ENCODE measurements around the gene FOXK1.
"Not testable (repeated sequence)": the region's sequence is repeated elsewhere in the genome, so short reads cannot be mapped to it uniquely, and the experiment has no call there.

Gene FOXK1

DNA sequence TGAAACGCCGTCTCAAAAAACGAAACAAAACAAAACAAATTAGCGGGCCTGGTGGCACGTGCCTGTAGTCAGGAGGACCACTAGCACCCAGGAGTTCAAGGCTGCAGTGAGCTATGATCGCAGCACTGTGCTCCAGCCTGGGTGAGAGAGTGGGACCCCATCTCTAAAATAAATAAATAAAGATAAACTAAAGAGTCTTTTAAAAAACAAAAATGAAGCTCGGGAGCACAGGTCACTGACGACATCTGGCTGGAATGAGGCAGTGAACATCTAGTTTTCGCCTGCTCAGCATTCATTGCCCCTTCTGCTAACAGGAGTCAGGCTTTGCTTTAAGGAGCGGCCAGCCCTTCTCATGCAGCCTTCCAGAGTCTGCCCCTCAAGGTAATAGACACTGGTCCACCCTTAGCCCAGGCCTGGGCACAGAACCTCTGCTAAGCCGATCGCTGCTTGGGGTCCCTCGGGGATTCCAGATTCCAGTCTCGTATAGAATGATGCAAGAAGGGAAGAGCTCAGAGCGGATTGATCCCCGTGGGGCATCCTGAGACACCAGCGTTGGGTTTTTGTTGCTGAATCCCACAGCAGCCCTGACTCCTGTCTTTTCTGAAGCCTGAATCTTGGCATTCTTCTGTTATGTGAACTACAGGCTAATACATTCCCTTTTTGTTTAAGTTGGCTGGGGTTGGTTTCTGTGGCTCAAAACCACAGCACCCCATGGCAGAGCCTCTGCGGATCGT lies 14.2 kb upstream of the FOXK1 start:
- no peak for DNase-seq

DNA sequence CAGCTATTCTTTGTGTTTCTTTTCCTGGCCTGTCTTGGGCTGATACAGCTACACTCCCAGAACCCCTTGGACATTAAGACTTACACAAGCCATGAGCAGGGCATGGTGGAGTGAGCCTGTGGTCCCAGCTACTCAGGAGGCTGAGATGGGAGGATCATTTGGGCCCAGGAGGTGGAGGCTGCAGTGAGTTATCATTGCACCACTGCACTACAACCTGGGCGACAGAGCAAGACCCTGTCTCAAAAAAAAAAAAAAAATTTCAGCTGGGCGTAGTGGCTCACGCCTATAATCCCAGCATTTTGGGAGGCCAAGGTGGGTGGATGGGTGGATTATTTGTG lies 13.6 kb upstream of the FOXK1 start:
- no peak for DNase-seq

DNA sequence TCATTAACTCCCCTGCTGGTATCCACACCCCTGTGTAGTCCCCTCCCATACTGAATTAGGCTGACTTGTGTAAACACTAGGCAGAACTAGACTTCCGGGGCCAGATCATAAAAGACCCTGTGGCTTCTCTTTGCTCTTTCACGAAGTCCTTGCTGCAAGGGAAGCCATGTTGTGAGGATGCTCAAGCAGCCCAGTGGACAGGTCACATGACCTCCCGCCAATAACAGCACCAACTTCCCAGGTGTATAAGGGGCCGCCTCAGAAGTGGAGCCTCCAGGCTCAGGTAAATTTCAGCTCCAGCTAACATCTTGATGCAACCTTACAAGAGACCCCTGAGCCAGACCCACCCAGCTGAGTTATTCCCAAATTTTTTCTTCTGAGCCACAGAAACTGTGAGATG lies 11.3 kb upstream of the FOXK1 start:
- no peak for DNase-seq

DNA sequence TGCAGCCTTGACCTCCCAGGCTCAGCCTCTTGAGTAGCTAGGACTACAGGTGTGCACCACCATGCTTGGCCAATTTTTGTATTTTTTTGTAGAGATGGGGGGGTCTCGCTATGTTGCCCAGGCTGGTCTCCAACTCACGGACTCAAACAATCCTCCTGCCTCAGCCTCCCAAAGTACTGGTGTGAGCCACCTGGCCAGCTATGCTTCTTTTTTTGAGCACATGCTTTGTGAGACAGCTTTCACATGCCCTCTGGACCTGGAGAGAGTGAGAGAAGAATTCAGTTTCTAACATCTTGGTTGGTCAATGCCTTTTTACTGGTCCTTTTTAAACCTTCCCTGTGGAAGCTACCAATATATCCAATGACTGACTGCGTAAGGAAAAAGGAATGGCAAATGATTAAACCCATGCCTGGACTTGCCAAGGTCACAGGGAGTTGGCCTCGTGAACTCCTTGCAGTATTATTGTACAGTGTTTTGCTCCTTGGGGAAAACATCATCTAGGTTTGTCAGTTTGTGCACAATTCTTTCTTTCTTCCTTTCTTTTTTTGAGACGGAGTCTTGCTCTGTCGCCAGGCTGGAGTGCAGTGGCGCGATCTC lies 6.2 kb upstream of the FOXK1 start:
- DNase-seq: no peak

DNA sequence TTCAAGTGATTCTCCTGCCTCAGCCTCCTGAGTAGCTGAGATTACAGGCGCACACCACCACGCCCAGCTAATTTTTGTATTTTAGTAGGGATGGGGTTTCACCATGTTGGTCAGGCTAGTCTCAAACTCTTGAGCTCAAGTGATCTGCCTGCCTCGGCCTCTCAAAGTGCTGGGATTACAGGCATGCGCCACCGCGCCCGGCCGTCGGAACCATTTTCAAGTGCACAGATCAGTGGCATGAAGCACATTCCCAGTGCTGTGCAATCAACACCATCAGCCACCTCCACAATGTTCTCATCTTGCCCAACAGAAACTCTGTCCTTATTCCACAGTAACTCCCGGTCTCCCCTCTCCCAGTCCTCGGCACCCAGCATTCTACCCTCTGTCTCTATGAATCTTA lies 4.6 kb upstream of the FOXK1 start:
- not testable (repeated sequence) for DNase-seq

DNA sequence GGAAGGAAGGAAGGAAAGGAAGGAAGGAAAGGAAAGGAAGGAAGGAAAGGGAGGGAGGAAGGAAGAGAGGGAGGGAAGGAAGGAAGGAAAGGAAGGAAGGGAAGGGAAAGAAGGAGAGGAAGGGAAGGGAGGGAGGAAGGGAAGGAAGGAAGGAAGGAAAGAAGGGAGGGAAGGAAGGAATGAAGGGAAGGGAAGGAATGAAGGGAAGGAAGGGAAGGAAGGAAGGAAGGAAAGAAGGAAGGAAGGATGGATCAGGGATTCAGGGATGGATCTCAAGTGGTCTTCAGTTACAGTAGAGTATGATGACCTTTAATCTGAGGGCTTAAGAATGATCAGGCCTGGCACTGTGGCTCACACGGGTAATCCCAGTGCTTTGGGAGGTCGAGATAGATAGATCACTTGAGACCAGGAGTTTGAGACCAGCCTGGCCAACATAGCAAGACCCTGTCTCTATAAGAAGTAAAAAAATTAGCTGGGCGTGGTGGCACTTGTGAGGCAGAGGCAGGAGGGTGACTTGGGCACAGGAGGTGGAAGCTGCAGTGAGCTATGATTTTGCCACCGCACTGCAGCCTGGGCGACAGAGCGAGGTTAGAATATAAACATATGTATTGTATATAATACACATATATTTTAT lies 760 bp upstream of the FOXK1 start:
- no peak for DNase-seq

DNA sequence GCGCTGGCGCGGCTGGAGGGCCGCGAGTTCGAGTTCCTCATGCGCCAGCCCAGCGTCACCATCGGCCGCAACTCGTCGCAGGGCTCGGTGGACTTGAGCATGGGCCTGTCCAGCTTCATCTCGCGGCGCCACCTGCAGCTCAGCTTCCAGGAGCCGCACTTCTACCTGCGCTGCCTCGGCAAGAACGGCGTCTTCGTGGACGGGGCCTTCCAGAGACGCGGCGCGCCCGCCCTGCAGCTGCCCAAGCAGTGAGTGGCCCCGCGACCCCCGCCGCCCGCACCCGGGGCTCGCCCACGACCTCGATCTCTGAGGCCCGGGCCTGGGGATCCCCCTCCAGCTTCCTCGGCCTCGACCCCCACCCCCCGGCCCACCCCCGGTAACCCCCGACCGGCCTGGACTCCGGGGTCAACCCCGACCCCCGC lies 537 bp downstream of the FOXK1 start:
- no peak for DNase-seq

DNA sequence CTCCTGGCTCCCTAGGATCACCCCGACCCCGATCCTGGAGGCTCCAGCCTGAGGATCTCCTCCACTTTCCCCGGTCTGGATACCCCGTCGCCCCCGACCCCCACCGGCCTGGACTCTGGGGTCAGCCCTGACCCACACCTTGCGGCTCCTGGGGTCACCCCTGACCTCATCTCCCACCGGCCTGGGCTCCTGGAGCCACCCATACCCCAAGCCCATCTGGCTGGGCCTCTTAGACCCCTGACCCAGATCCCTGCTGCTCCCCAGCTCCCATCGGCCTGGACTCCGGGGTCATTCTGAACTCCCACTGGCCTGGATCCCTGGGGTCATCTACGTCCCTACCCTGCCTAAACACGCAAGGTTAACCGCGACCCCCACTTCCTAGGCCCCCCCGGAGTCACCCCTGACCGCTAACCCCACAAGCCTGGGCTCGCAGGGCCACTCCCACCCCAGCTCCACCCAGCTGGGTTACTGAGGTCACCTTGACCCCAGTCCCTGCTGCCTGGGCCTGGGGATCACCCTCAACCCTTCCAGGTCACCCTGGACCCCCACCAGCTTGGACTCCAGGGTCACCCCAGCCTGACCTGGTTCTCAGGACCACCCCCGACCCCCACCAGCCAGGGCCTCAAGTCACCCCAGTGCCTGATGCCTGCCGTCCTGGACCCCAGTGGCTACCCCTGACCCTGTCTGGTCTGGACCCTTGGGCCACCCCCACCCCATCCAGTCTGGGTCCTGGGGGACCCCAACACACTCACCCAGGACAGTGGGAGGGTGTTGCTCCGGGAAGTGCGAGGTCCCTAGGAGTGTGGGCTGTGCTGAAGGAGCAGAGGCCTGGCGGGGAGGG lies 1.2 kb downstream of the FOXK1 start:
- no peak for DNase-seq

DNA sequence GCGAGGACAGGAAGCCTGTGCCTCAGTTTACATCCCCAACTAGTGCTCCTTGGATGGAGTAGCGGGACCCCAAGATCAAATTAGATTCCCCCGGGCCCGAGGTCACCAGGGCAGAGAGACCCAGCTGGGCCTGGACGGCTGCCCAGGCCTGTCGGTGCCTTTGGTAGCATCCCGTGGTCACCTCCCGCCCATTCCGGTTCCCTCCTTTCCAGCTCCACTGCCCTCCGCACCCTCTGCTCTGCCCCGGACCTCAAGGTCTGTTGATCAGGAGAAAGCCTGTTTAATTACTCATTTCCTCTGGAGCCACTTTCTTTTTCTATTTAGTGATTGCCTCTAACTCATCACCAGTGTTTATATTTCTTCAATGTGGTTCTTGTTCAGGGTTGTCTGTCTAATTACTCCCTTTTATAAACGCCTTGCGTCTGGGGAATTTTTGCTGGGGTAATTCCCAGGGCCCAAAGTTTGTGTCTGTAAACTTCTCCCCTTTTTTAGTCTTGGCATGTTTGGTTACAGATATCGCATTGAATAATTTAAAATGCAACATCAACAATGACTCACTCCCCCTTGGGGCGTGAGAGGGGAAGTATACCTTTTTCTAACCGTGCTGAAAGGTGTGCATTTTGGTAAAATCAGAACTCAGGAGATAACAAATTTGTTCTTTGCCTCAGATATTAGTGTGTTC lies 1.9 kb downstream of the FOXK1 start:
- DNase-seq: no peak

DNA sequence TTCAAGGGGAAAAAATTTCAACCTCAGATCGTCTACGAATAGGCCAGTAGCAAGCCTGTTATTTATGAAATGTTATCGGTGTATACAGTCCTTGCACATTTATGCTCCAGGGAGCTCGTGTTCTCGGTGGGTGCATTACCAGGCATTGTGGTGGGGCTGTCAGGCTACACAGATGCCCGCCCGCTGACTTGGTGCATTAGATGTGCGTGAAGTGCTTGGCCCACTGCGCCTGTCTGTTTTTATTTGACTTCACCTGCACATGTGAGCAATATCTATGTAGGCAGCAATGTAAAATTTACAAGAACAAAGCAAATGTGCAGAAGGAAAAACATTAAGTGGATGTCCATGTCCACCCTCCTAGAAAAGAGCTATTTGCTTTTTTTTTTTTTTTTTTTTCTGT lies 2.8 kb downstream of the FOXK1 start:
- no peak for DNase-seq

DNA sequence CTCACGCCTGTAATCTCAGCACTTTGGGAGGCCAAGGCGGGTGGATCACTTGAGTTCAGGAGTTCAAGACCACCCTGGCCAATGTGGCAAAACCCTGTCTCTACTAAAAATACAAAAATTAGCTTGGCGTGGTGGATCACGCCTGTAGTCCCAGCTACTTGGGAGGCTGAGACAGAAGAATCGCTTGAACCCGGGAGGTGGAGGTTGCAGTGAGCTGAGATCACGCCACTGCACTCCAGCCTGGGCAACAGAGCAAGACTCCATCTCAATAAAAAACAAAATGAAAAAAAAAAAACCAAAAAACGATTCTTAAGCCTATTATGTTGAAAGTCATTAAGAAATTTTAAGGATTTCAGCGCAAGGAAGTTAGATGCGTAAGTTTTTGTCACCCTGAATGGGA lies 3.6 kb downstream of the FOXK1 start:
- not testable (repeated sequence) for DNase-seq

DNA sequence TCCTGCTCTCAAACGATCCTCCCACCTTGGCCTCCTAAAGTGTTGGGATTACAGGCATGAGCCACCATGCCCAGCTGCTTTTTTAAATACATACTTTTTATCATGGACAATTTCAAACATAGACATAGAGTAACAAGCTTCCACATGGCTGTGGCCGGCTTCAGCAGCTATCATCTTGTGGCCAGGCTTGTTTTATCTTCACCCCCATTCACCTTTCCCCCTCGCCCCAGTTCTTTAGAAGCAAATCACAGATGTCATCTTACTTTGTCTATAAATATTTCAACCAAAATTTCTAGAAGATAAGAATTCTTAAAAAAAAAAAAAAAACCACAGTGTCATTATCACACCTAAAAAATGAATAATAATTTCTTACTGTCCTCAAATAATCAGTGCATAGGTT lies 5.9 kb downstream of the FOXK1 start:
- no peak for DNase-seq

DNA sequence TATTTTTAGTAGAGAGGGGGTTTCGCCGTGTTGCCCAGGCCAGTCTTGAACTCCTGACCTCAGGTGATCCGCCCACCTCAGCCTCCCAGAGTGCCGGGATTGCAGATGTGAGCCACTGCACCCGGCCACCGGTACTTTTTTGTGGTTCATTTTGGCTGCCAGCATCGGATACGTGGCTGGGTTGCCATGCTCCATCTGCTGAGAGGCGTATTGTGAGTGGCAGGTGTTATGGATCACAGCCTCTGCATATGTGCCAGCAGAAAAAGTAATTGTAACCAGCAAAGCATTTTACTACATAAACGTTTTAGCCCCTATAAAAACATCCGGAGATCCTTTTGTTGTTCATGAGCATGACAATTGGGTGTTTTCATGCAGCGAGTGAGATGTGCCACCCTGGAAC lies 7.1 kb downstream of the FOXK1 start:
- no peak for DNase-seq

DNA sequence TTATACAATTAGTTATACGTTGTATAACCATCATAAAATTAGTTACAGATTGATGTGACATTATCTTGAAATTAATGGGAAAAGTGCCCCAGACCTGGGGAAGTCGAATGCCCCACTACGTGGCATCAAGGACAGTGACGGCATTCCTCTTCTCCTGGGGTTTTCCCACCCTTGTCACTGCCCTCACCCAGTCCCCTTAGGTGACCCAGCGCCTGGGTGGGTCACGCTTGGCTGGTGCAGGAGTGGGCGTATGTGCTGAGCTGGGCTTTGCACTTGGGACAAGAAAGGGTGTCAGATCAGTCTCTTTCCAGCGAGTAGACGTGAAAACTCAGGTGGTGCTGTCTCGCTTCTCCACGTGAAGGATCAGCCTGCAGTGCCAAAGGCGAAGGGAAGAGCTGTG lies 7.6 kb downstream of the FOXK1 start:
- no peak for DNase-seq

DNA sequence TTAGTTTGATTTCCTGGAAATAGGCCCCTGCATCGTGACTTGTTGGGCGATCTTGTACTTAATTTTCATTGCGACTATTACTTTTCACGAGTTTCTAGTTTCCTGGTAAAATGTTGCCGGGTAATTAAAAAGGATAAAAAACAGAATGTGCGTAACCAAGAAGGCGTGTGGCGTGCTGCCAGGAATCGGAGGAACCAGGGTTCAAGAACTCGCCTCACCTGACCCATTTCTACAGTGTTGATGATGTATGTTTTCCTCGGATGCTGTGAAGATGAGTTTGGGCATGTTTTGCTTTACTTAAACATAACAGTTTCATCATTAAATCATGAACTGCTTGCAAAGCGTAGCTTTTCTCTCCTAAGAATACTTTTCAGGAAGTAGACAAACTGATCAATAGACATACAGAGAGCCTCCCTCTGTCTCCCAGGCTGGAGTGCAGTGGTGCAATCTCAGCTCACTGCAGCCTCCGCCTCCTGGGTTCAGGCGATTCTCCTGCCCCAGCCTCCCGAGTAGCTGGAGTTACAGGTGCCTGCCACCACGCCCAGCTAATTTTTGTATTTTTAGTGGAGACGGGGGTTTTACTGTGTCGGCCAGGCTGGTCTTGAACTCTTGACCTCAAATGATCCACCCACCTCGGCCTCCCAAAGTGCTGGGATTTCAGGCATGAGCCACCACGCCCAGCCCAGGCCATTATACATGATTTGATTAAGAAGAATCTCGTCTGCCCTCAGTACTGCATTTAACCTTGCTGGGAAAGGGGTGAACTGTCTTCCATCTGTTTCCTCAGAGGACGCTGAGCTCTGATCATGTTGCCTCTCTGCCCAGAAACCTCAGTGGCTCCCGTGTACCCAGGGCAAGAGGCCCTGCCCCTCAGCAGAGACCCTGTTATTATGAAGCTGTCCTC lies 9.1 kb downstream of the FOXK1 start:
- no peak for DNase-seq

DNA sequence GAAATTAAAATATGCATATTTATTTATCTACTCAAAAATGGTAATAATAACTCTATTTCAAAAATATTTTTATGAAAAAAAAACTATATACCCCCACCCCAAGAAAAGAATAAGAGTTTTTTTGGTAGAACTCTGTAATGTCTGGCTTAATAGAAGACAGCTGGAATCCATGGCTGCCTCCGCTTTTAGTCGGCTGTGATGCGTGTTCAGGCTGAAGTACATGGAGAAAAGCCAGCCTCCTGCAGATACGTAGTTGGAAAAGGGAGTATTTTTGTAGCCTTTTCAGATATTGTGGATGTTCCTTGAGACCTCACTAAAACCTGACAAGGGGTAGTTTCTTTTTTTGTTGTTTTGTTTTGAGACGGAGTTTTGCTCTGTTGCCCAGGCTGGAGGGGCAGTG lies 10.0 kb downstream of the FOXK1 start:
- no peak for DNase-seq

DNA sequence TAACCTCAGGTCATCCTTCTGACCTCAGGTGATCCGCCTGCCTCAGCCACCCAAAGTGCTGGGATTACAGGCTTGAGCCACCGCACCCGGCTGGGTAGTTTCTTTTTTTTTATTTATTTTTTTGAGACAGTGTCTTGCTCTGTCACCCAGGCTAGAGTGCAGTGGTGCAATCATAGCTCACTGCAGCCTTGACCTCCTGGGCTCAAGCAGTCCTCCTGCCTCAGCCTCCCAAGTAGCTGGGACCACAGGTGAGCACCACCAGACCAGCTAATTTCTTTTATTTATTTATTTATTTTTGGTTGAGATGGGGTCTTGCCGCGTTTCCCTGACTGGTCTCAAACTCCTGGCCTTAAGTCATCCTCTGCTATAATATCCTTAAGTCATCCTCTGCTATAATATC lies 10.5 kb downstream of the FOXK1 start:
- not testable (repeated sequence) for DNase-seq

DNA sequence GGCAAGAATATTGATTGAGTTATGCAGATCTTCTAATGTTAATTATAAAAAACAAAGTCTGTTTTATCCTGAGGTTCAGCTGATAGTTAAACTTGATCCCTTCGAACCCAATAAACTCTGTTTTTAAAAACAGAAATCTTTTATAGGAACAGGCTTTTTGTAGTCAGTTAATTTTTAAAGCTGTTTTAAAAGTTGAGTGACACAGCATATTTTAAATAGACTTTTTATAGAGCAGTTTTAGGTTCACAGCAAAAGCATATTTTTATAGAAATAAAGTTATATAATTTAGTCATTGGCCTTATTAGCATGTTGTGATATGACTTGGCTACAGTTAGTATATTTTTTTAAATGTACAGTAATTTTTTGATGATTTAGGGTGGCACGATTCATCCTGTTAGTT lies 11.1 kb downstream of the FOXK1 start:
- DNase-seq: no peak

DNA sequence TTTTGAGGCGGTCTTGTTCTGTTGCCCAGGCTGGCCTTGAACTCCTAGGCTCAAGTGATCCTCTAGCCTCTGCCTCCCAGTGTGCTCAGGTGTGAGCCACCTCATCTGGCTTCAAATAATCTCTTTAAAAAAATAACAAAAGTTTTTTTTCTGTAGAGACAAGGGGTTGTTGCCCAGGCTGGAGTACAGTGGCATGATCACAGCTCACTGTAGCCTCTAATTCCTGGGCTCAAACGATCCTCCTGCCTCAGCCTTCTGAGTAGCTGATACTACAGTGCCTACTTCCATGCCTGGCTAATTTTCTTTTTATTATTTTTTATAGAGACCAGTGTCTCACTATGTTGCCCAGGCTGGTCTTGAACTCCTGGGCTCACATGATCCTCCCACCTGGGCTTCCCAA lies 11.7 kb downstream of the FOXK1 start:
- DNase-seq: no peak

DNA sequence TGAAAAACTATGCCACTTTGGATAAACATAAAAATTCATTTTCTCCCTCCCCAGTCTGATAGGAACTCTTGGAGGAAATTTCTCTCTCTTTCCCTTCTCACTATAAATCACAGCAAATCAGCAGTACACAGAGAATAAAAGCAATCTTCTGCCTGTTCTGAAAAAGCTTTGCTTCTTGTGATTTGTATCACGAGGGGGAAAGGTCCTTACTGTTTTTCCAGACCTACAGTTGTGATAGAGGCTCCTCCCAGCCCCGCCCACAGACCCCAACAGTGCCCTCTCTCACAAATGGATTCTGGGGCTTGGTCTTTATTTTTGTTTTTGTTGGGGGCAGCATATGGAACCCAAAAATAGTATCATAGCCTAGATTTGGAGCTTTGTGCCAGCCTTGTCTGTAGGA lies 12.2 kb downstream of the FOXK1 start:
- no peak for DNase-seq

DNA sequence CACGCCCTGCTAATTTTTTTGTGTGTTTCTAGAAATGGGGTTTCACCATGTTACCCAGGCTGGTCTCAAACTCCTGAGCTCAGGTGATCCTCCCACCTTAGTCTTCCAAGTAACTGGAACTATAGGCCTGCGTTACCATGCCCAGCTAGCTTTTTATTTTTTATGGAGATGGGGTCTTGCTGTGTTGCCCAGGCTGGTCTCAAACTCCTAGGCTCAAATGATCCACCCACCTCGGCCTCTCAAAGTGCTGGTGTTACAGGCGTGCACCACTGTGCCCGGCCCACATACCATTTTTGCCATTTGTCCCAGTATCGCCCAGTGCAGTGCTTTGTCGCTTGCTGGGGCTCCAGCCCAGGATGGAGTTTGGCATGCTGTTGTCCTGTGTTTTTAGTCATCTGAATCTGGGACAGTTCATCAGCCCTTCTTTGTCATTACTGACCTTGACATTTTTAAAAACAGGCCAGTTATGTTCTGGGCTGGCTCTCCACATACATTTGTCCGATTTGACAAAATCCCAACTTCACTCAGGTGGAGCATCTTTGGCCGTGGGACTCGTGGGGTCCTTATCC lies 16.7 kb downstream of the FOXK1 start:
- DNase-seq: no peak

DNA sequence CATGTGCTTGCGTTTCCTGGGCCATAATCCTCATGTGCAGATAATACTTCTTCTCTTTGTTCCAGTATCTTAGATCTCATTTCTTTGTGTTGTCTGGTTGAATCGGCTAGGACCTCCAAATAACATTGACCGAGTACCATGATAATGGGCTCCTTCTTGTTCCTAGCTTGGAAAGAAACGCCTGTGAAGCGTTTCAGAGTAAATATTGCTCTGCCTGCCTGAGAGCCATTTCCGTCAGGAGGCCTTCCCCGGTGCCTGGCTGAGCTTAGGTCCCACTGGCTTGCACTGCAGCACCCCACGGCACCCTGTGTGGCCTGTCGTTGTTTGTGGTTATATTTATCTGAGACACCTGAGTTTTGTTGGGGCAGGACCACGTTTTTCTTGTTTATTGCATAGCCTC lies 17.7 kb downstream of the FOXK1 start:
- no peak for DNase-seq
